Activated effector memory CD4-positive, alpha-beta T cell treated with Interleukin-2 at 50 U/mL for 16 hours (primary cell): ENCODE measurements around the gene ARL5C.
A peak's percentile ranks its signal among the peaks of the same experiment; 100 is the strongest.
"Not testable (repeated sequence)": the region's sequence is repeated elsewhere in the genome, so short reads cannot be mapped to it uniquely, and the experiment has no call there.

ENCODE experiments used
- DNase-seq: peaks from one replicate; pipeline ENCODE4 v3.0.0-alpha.2; 2020

ARL5C gene

DNA sequence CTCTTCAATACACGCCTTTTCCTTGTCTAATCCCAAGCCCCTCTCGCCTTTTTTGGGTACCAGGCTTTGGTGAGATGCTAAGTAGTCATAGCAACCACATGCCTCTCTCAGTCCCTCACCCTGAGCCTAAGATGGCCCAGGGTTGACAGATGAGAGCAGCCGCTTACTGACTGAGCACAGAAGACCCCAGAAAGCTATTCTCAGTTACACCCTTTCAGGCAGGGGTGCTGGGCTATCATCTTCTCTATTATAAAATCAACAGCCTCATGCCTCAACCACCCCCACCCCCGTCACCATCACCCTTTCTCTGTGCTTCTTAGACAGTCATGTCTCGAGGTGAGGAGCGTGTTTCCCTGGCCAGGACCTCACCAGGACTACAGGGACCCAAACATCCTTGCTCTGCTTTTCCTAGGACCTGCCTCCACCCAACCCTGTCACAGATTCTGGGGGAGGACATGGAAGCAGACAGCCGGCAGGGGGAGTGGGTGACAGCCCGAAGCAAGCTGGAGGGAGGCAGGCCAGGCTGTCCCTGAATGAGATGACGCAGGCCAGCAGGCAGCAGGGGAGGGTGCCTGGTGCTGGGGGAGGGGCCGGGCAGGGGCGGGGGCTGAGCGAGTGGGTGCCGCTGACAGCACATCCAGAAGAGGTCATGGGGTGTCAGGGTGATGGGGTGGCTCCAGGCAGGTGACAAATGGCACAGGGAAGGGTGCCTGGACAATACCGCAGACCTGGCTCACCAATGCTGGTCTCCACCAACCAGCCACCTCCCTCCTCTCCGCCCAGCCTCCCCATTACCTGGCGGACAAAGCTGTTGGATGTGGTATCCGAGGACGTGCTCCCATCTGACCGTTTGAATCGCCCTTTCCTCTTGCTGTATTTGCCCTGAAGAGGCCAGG is 28.4 kb upstream of the ARL5C start:
- DNase-seq = no peak

GRCh38 chr17:39193346-39193745 is 27.4 kb upstream of the ARL5C start:
- DNase-seq = no peak

- no peak for DNase-seq
Measured at GRCh38 chr17:39192901-39193300, 26.9 kb upstream of the ARL5C start.

DNA sequence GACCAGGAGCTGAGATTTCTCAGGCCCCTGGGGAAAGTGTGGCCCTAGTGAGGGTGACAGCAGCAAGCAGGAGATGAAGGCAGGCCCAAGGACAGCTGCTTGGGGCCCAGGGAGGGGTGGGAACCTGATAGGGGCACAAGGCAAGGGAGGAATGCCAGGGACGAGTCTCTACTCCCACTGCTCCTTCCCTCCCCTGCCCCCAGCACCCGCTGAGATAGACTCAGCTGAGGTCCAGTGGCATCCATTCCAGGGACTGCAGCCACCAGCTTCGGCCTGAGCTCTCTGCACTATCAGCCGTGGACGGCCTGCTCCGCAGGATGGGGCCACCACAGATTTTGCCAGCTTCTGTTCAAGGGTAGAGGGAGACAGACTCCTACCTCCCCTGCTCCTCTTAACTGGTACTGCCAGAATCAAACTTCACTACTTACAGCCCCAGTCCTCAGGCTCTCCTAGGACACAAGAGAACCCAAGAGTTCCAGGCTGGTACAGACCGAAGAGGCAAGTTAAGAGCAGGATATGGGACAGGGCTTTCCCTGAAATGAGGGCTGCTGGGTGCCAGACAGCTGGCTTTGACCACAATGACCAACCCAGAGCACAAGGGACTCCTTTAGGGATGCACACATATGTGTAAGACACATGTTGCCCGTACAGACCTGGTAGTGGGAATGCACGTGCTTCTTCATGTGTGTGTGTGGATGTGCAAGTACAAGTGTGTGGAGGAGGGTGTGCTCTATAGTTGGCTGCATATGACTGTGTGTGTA is 26.0 kb upstream of the ARL5C start:
- no peak for DNase-seq

DNA sequence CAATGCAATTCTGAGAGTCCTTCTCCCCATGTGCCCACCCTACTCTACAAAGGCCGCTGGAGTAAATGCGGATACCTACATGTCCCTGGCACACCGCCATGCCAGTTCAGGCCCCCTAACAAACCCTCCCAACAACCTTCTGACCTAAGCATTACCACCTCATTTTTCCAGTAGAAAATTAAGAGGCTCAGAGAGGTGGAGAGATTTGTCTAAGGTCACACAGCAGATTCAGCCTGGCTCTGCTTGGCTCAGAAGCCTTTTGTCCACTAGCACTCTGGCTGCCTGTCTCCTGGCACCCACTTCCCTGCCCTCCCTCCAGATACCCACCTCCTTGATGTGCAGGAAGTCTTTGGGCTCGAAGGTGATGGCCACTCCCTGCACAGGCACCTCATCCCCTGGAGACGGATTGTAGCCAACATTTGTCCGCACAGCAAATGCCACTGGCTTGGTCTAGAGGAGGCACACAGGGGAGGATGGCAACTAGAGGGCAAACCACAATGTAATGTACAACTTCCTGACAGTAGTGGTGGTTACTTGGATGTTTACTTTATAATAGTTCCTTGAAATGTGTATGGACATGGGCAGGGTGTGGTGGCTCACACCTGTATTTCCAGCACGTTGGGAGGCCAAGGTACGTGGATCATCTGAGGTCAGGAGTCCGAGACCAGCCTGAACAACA is 21.3 kb upstream of the ARL5C start:
- DNase-seq = no peak

GRCh38 chr17:39186481-39187002 is 20.6 kb upstream of the ARL5C start:
- no peak for DNase-seq

DNA sequence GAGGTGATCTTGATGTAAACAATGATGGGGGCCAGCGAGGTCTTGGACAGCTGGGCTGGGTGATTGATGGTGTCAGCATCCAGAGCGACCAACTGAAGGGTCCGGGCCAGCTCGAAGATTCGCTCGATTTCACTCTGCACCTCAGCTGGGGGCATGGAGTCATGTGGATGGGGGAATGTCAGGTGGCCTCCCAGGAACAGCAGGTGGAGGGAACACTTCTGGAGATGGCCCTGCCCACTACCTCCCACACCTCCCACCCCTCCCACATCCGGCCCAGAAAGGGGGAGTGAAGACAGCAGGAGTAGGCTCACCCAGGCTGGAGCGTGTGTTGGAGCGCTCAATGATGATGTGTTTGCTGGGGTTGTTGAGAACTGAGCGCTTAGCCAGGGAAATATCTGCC is 17.8 kb upstream of the ARL5C start:
- no peak for DNase-seq

DNA sequence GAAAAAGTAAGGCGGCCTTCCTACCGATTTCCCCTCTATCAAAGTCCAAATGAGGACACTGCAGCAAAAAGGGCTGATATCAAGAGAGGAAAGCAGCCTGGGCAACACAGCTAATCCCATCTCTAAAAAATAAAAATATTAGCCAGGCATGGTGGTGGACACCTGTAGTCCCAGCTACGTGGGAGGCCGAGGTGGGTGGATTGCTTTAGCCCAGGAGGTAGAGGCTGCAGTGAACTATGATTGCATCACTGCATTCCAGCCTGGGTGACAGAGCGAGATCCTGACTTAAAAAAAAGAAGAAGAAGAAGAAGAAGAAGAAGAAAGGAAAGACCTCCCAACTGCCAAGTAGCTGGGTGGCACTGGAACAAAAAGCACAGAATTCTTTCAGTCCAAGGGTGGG is 17.1 kb upstream of the ARL5C start:
- no peak for DNase-seq

GRCh38 chr17:39181303-39181702 is 15.3 kb upstream of the ARL5C start:
- no peak for DNase-seq

DNA sequence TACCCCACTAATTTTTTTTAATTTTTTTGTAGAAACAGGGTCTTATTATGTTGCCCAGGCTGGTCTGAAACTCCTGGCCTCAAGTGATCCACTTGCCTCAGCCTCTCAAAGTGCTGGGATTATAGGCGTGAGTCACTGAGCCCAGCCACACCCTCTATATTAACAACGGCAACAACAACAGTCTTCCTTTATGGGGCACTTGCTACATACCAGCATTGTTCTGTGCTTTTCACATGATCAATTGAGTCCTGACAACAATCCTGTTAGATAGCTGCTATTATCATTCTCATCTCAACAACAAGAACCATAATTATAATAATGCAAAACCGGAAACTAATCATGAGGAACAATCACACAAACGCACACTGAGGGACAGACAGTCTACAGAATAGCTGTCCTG is 12.6 kb upstream of the ARL5C start:
- no peak for DNase-seq

GRCh38 chr17:39177256-39177655 is 11.3 kb upstream of the ARL5C start:
- no peak for DNase-seq

GRCh38 chr17:39175695-39176093 is 9.7 kb upstream of the ARL5C start:
- no peak for DNase-seq

DNA sequence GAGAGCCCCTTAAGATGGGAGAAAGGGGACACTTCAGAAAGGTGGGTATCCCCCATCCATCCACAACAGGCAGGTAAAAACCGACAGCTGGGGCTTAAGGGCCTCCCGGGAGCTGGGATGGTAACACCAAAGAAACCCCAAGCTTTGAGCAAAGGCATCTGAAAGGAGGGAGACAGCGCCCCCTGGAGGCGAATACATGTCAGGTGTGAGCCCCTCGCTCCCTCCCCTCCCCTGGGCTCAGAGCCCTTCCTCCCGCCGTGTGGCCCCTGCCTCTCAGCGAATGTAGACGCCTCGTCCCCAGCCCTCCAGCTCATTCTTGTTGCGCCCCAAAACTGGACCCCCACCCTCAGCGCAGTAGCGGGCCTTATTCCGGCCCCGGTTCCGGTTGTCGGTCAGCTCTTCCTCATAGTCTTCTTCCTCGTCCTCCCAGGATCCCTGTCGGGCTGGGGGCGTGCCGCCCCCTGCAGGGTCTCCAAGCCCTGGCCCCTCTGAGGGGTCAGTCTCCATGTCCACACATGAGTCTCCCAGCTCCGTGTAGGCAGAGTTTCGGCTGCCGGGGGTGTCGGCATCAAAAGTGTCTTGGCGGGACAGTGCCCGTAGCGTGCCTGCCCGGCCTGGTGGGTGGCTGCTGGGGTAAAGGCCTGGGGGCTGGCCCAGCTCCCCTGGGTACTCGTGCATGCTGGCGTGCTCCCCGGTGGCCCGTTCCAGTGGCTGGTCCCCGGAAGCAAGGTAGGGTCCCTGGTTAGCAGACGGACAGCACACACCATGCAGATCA is 9.1 kb upstream of the ARL5C start:
- DNase-seq = peak; percentile 59

GRCh38 chr17:39173526-39174274 is 7.7 kb upstream of the ARL5C start:
- no peak for DNase-seq

- DNase-seq = no peak
Measured at GRCh38 chr17:39173080-39173479, 7.1 kb upstream of the ARL5C start.

- DNase-seq = no peak
Measured at GRCh38 chr17:39171933-39172332, 6.0 kb upstream of the ARL5C start.

DNA sequence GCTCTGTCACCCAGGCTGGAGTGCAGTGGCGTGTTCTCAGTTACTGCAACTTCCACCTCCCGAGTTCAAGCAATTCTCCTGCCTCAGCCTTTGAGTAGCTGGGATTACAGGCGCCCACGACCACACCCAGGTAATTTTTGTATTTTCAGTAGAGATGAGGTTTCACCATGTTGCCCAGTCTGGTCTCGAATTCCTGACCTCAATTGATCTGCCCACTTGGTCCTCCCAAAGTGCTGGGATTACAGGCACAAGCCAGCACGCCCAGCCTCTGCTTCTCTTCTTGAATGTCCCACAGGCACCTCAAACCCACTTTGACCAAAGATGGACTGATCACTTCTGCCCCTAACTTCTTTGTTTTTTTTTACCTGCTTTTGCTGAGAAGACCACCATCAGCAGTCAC is 4.6 kb upstream of the ARL5C start:
- DNase-seq = no peak

GRCh38 chr17:39170109-39170508 is 4.1 kb upstream of the ARL5C start:
- no peak for DNase-seq

DNA sequence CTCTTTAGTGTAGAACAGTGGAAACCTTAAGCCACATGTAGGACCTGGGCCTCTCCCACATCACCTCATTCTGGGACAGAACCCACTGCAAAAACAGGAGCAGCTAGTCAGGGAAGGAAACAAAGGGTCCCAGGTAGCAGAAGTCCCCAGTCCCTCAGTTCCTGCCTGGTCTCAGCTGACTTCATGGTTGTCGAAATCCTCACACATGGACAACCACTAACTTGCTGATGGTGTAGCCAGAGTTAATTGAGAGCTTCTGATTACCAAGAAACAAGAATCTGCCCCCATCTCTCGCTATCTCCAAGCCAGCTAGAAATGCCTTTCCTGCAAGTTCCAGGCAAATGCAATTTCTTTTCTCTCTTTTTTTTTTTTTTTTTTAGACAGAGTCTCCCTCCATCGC is 3.6 kb upstream of the ARL5C start:
- no peak for DNase-seq

DNA sequence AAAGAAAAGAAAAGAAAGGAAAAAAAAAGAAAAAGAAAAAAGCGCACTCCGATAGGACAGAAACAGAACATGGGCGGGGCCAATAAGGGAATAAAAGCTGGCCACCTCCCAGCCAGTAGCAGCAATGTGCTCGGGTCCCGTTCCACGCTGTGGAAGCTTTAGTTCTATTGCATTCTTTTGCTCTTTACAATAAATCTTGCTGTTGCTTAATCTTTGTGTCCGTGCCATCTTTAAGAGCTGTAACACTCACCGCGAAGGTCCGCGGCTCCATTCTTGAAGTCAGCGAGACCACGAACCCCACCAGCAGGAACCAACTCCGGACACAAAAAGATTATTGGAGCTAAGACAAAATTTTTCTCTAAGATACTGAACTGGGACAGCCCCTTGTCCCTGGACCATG is 3.1 kb upstream of the ARL5C start:
- no peak for DNase-seq

- DNase-seq = not testable (repeated sequence)
Measured at GRCh38 chr17:39168503-39168902, 2.5 kb upstream of the ARL5C start.

DNA sequence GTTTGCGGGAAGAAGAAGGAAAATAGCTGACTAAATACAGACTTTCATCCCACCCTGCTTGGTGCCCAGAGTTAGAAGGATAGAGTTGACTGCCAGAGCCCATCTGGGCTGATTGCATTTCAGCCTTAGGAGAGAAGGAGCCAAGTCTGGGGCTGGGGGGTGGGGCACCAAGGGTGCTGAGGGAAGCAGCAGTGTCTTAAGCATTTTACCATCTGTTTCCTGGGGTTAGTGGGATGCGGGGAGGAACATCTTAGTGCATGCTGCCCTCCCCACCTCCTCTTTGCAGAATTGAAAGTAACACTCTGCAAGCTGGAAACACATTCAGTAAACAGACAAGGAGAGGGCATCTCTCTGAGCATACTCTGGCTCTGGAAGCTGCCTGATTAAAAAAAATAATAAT is 1.5 kb upstream of the ARL5C start:
- no peak for DNase-seq
